Left lung (tissue), 10 donors: ENCODE measurements around the gene DCT. TPM values are rescaled to one million over a fixed set of nuclear protein-coding genes. Genes with fewer than 3 reads are reported as not detected.

Experiments used
- ATAC-seq: fragments of 200-7000 bp; cut with Tn5 transposase; one replicate; pipeline ENCODE4 v1.9.1; 2020; ENCODE audit warnings: moderate library complexity
- DNase-seq, 4 donors: peaks; one replicate each; pipeline ENCODE4 v3.0.0-alpha.2; 2013 to 2020
- H3K27ac ChIP-seq, 2 donors: fragments of 200-600 bp; sonication (generic) in 1 of 2; one replicate each; pipeline versions ENCODE4 v1.5.0 to v1.8.0; 2020 to 2021
- H3K27me3 ChIP-seq, 2 donors: fragments of 200-600 bp; sonication (generic) in 1 of 2; one replicate each; pipeline versions ENCODE4 v1.5.0 to v1.8.0; 2020 to 2021
- H3K36me3 ChIP-seq, 2 donors: fragments of 200-600 bp; sonication (generic) in 1 of 2; one replicate each; pipeline versions ENCODE4 v1.5.0 to v1.8.0; 2020 to 2021
- H3K4me1 ChIP-seq, 2 donors: fragments of 200-600 bp; one replicate each; pipeline ENCODE4 v1.8.0; 2021
- H3K4me3 ChIP-seq, 2 donors: fragments of 200-600 bp; sonication (generic) in 1 of 2; one replicate each; pipeline versions ENCODE4 v1.5.0 to v1.8.0; 2020 to 2021; ENCODE audit warnings: mild to moderate bottlenecking in 1 of 2
- H3K9me3 ChIP-seq, 2 donors: fragments of 200-600 bp; sonication (generic) in 1 of 2; one replicate each; pipeline versions ENCODE4 v1.5.0 to v1.8.0; 2020 to 2021
- intact Hi-C, 2 donors: fragments of 100-400 bp; cut with DNase I; formaldehyde crosslinking; loops; one replicate each; pipeline versions ENCODE4 v1.11.2 to v1.14.2; 2022
- polyA plus RNA-seq, 6 donors: library from polyadenylated mRNA; unstranded; fragments of 120-200 nt; gene quantifications; one replicate each; pipeline ENCODE4 v1.2.1, GENCODE V29; 2013; ENCODE audit not compliant: insufficient read length in 6 of 6
- total RNA-seq, 2 donors: library from RNA; stranded (reverse); fragmentation: NEBNext Ultra II Directional; extraction: Animal tissue kit (Norgen Biotek cat#: 25700); gene quantifications; one replicate each; pipeline ENCODE4 v1.2.1, GENCODE V29; 2021
- TF ChIP-seq, protein P1 (sequence below), 2 donors: fragments of 200-600 bp; sonication (generic) in 1 of 2; IDR thresholded peaks; one replicate each; pipeline versions ENCODE4 v1.5.0 to v1.8.0; 2021; ENCODE audit warnings: antibody characterized with exemption in 2 of 2
- donor health status: DM: no; HTN: yes; CAD: no.
- donor health status: DM: no; HTN: no; CAD: no.

Gene DCT
- total and polyA plus RNA-seq, 8 donors: 0.06 to 0.38 (median 0.31) TPM; not detected in 1

DNA sequence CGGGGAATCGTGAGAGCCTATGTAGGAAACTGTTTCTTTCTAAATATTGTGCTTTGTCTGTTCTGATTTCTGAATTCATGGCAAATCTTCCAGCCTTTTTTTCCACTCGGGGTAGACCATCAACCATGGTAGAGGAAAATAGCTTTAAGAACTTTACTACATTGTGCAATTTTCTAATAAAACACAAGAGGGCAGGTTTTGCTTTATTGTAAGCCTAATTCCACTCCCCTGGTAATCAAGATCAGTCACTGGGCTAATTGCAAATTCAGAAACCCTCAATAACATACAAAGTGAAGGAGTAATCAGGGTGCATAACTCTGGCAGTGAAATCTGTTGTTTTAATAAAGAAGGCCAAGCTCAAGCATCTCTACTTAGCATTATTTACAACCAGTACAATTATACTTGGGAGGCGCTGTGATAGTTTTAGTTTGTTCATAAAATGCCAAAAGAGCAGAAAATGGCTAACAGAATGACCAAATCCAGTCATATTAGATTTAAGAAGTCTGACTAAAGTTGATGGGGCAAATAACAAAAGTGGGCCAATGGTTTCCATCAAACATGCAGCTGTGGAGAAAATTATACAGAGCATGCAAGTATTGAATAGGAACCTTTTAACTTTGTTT lies 43.8 kb downstream of the DCT start:
- Histone ChIP-seq H3K4me1 (no peaks in the 10 kb centered on the region), H3K4me3 (no peak overlapping the region), H3K27me3 (no peaks in the 10 kb centered on the region), H3K27ac (no peak overlapping the region), H3K36me3 (no peaks in the 10 kb centered on the region), H3K9me3 (no peaks in the 10 kb centered on the region)
- intact Hi-C loops: loop anchor here in 1 of 2 donors (5.0 kb wide), 1 partner anchor 182 kb away; no protein-coding TSS in a partner anchor
- peak; percentile 84 for ATAC-seq
- TF ChIP-seq, protein P1, sequence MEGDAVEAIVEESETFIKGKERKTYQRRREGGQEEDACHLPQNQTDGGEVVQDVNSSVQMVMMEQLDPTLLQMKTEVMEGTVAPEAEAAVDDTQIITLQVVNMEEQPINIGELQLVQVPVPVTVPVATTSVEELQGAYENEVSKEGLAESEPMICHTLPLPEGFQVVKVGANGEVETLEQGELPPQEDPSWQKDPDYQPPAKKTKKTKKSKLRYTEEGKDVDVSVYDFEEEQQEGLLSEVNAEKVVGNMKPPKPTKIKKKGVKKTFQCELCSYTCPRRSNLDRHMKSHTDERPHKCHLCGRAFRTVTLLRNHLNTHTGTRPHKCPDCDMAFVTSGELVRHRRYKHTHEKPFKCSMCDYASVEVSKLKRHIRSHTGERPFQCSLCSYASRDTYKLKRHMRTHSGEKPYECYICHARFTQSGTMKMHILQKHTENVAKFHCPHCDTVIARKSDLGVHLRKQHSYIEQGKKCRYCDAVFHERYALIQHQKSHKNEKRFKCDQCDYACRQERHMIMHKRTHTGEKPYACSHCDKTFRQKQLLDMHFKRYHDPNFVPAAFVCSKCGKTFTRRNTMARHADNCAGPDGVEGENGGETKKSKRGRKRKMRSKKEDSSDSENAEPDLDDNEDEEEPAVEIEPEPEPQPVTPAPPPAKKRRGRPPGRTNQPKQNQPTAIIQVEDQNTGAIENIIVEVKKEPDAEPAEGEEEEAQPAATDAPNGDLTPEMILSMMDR (IDR thresholded peaks at IDR 0.05): peak; percentile 25 to 50
- peak in 2 of 4 donors; percentile 45 to 58 for DNase-seq

DNA sequence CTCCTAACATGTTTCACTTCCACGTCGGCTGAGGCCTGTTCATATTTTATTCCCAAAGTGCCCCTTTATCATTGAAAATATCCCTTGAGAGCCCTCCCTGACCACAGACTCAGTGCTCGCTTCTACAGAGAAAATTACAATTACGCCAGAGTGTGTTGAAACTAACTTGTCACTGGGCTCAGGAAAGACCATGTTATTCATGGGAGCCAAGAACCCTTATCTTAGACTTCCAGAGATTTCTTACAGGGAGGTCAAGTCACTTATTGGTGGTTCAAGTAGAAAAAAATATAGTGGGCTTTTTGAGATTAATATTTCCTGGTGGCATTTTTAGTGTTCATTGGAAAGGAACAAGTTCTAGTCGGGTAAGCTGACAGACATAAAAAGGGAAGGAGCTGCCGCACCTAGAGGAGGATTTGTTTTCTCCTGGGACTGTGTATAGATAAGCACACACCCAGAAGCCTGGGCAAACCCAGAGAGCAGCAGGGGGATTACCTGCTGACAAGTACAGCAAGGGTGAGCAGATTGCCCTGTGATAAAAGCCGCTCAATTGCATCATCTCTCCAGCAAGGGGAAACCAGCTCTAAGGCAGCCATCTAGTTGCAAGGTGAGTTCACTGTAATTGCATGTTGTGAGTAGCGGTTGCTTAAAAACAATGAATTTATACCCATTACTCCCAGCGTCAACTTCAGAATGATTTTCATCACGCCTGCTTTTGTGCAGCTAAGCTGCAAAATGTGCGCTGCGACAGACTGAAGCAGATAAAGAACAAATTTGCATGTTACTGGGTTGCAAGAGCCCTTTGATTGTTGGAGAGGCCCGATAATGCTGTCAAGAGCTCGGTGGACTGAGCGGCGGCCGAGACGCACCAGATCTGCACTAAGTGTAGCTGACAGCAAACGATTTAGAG lies 46.2 kb downstream of the DCT start:
- Histone ChIP-seq H3K9me3 (no peaks in the 10 kb centered on the region), H3K36me3 (no peaks in the 10 kb centered on the region), H3K4me3 (no peak overlapping the region), H3K4me1 (no peaks in the 10 kb centered on the region), H3K27me3 (no peaks in the 10 kb centered on the region), H3K27ac (no peak overlapping the region)
- intact Hi-C loops: no loop called here
- DNase-seq (no peak), ATAC-seq (peak; percentile 73)
- TF ChIP-seq, protein P1 (IDR thresholded peaks at IDR 0.05): no peak

DNA sequence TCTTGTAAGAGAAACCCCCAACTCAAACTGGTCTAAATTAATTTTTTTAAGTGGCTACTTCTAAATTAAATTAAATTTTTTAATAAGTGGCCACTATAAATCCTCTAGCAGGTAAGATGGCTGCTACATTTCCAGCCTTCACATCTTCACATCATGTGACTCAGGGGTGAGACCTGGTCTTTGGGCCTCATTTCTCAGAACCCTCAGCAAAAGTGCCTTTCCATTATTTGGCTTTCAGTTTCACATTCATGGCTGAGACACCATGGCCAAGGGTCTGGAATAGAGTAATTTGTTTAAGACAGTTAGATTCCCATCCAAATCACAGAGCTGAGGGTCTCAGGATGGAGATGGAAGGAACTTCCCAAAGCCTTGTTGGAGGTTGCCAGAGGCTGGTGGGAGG lies 47.5 kb downstream of the DCT start:
- Histone ChIP-seq H3K4me3 (no peak overlapping the region), H3K9me3 (no peaks in the 10 kb centered on the region), H3K27me3 (no peaks in the 10 kb centered on the region), H3K36me3 (no peaks in the 10 kb centered on the region), H3K4me1 (no peaks in the 10 kb centered on the region), H3K27ac (no peak overlapping the region)
- TF ChIP-seq, protein P1 (IDR thresholded peaks at IDR 0.05): no peak
- DNase-seq (no peak), ATAC-seq (no peak)
- intact Hi-C loops: no loop called here

DNA sequence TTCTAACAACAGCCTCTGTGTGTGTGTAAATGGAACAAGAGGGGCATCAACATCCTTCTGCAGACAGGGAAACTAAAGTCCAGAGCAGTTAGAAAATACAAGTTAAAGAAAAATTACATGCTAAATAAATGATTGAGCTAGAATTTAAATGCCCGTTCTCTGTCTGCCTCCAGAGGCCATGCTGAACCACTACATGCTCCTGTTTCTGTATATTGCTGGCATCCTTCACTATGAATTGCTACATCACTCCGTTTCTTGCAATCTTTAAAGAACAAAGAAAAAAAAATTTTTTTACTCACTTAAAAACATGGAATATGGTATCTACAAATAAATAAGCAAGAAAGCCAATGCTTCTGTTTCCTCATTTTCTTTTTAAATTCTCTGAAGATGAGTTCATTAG lies 47.9 kb downstream of the DCT start:
- no peak for ATAC-seq
- intact Hi-C loops: no loop called here
- DNase-seq: peak in 1 of 4 donors; percentile 65
- H3K9me3 ChIP-seq: no peaks in the 10 kb centered on the region
- no peak overlapping the region for H3K4me3 ChIP-seq
- no peak overlapping the region for H3K27ac ChIP-seq
- no peaks in the 10 kb centered on the region for H3K27me3 ChIP-seq
- H3K36me3 ChIP-seq: no peaks in the 10 kb centered on the region
- TF ChIP-seq, protein P1 (IDR thresholded peaks at IDR 0.05): no peak
- no peaks in the 10 kb centered on the region for H3K4me1 ChIP-seq

DNA sequence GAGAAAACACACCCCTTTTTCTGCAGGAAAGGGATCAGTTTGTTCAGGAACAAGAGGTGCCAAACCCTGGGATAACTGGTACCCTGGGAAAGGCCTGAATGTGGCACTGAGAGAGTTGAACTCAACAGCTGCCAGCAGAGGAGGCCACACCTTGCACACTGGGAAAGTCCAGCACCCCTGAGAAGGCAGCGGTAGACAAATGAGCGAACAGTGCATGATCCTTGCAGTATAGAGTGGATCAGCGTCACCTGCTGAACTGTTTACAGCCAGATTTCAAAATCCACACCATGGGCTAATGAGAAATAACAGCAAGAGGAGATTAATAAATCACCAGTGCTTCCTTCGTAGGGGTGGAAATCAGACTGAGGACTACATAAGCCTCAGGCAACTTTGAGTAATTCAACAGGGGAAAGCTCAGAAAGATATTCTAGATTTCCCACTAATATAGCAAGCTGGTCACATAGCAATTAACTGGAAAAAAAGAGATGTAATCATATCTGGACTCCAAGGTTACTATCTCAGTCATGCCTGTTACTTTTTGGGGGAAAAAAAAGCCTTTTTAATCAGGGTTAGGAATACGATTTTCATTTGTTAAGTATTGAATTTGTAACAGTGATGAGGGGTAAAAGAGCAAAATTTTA lies 52.0 kb downstream of the DCT start:
- Histone ChIP-seq H3K4me1 (no peaks in the 10 kb centered on the region), H3K9me3 (no peaks in the 10 kb centered on the region), H3K27ac (no peak overlapping the region), H3K36me3 (no peaks in the 10 kb centered on the region), H3K4me3 (no peak overlapping the region), H3K27me3 (no peaks in the 10 kb centered on the region)
- intact Hi-C loops: no loop called here
- ATAC-seq (no peak), DNase-seq (no peak)
- TF ChIP-seq, protein P1 (IDR thresholded peaks at IDR 0.05): no peak
